ENCODE data around the gene EPHX1.

Gene EPHX1

GRCh38 chr1:225851805-225852204, 41.9 kb downstream of the EPHX1 start:
- Histone ChIP-seq H3K4me3 (ENCODE audit: low read length, poor library complexity, severe bottlenecking) (no peak overlapping the region), H3K36me3 (ENCODE audit: insufficient read depth, low read length) (peaks cover 27% of the 10 kb centered on the region; the same call in 1 of the 2 replicates), H4K20me1 (ENCODE audit: insufficient read depth, low read length, poor library complexity, severe bottlenecking) (no peaks in the 10 kb centered on the region), H3K27me3 (ENCODE audit: insufficient read depth, low read length, poor library complexity, severe bottlenecking) (no peaks in the 10 kb centered on the region), H2AFZ (ENCODE audit: low read length) (no peak overlapping the region), H3K9ac (ENCODE audit: low read depth, low read length, poor library complexity, severe bottlenecking) (no peak overlapping the region), H3K9me2 (replicated peaks; ENCODE audit: low read depth, low read length) (no peaks in the 10 kb centered on the region), H3K4me2 (ENCODE audit: low read depth, low read length, poor library complexity, severe bottlenecking) (no peak overlapping the region), H3K9me3 (ENCODE audit: insufficient read depth, low read depth, low read length) (no peaks in the 10 kb centered on the region), H3K79me2 (ENCODE audit: insufficient read depth, low read length) (no peaks in the 10 kb centered on the region), H3K4me1 (ENCODE audit: insufficient read depth, low read length, poor library complexity, severe bottlenecking) (peaks cover 3% of the 10 kb centered on the region), H3F3A (ENCODE audit: low read depth) (no peaks in the 10 kb centered on the region)
- TF ChIP-seq EZH2phosphoT487 (IDR thresholded peaks at IDR 0.05; ENCODE audit: borderline replicate concordance) = no peak
- TF ChIP-seq, protein P1, sequence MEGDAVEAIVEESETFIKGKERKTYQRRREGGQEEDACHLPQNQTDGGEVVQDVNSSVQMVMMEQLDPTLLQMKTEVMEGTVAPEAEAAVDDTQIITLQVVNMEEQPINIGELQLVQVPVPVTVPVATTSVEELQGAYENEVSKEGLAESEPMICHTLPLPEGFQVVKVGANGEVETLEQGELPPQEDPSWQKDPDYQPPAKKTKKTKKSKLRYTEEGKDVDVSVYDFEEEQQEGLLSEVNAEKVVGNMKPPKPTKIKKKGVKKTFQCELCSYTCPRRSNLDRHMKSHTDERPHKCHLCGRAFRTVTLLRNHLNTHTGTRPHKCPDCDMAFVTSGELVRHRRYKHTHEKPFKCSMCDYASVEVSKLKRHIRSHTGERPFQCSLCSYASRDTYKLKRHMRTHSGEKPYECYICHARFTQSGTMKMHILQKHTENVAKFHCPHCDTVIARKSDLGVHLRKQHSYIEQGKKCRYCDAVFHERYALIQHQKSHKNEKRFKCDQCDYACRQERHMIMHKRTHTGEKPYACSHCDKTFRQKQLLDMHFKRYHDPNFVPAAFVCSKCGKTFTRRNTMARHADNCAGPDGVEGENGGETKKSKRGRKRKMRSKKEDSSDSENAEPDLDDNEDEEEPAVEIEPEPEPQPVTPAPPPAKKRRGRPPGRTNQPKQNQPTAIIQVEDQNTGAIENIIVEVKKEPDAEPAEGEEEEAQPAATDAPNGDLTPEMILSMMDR (conservative IDR thresholded peaks at IDR 0.05; ENCODE audit: low read length) = no peak

- H3K9ac ChIP-seq (ENCODE audit: low read depth, low read length, poor library complexity, severe bottlenecking) = no peak overlapping the region
- peaks cover 23% of the 10 kb centered on the region; the same call in 1 of the 2 replicates for H3K36me3 ChIP-seq (ENCODE audit: insufficient read depth, low read length)
- no peaks in the 10 kb centered on the region for H3K9me2 ChIP-seq (replicated peaks; ENCODE audit: low read depth, low read length)
- H3K9me3 ChIP-seq (ENCODE audit: insufficient read depth, low read depth, low read length) = no peaks in the 10 kb centered on the region
- no peaks in the 10 kb centered on the region for H3K79me2 ChIP-seq (ENCODE audit: insufficient read depth, low read length)
- H4K20me1 ChIP-seq (ENCODE audit: insufficient read depth, low read length, poor library complexity, severe bottlenecking) = no peaks in the 10 kb centered on the region
- H2AFZ ChIP-seq (ENCODE audit: low read length) = no peak overlapping the region
- no peaks in the 10 kb centered on the region for H3K27me3 ChIP-seq (ENCODE audit: insufficient read depth, low read length, poor library complexity, severe bottlenecking)
- H3F3A ChIP-seq (ENCODE audit: low read depth) = no peaks in the 10 kb centered on the region
- no peak overlapping the region for H3K4me2 ChIP-seq (ENCODE audit: low read depth, low read length, poor library complexity, severe bottlenecking)
- H3K4me3 ChIP-seq (ENCODE audit: low read length, poor library complexity, severe bottlenecking) = no peak overlapping the region
- H3K4me1 ChIP-seq (ENCODE audit: insufficient read depth, low read length, poor library complexity, severe bottlenecking) = peaks cover 3% of the 10 kb centered on the region
- TF ChIP-seq EZH2phosphoT487 (IDR thresholded peaks at IDR 0.05; ENCODE audit: borderline replicate concordance) = no peak
- TF ChIP-seq, protein P1 (conservative IDR thresholded peaks at IDR 0.05; ENCODE audit: low read length) = no peak
Measured at GRCh38 chr1:225852413-225853124, 42.6 kb downstream of the EPHX1 start.

GRCh38 chr1:225853441-225853840, 43.5 kb downstream of the EPHX1 start:
- Histone ChIP-seq H3F3A (ENCODE audit: low read depth) (no peaks in the 10 kb centered on the region), H3K4me1 (ENCODE audit: insufficient read depth, low read length, poor library complexity, severe bottlenecking) (peaks cover 2% of the 10 kb centered on the region), H3K9me2 (replicated peaks; ENCODE audit: low read depth, low read length) (no peaks in the 10 kb centered on the region), H3K36me3 (ENCODE audit: insufficient read depth, low read length) (peaks cover 23% of the 10 kb centered on the region; the same call in 1 of the 2 replicates), H3K4me2 (ENCODE audit: low read depth, low read length, poor library complexity, severe bottlenecking) (no peak overlapping the region), H3K4me3 (ENCODE audit: low read length, poor library complexity, severe bottlenecking) (no peak overlapping the region), H2AFZ (ENCODE audit: low read length) (no peak overlapping the region), H3K9ac (ENCODE audit: low read depth, low read length, poor library complexity, severe bottlenecking) (no peak overlapping the region), H3K27me3 (ENCODE audit: insufficient read depth, low read length, poor library complexity, severe bottlenecking) (no peaks in the 10 kb centered on the region), H4K20me1 (ENCODE audit: insufficient read depth, low read length, poor library complexity, severe bottlenecking) (no peaks in the 10 kb centered on the region), H3K9me3 (ENCODE audit: insufficient read depth, low read depth, low read length) (no peaks in the 10 kb centered on the region), H3K79me2 (ENCODE audit: insufficient read depth, low read length) (no peaks in the 10 kb centered on the region)
- TF ChIP-seq EZH2phosphoT487 (IDR thresholded peaks at IDR 0.05; ENCODE audit: borderline replicate concordance) = no peak
- TF ChIP-seq, protein P1 (conservative IDR thresholded peaks at IDR 0.05; ENCODE audit: low read length) = no peak
